ENCODE results near the gene PPOX.

- TF ChIP-seq NFIC (IDR thresholded peaks at IDR 0.05; ENCODE audit: borderline replicate concordance) (no peak), CTCF (IDR thresholded peaks at IDR 0.05) (no peak)
Measured at GRCh38 chr1:161188381-161188780, 22.2 kb downstream of the PPOX start.
